HG03060 (cell line): Measurements from ENCODE around the gene WNT10A.

Source experiments
- ATAC-seq: cut with Tn5 transposase; IDR thresholded peaks from one replicate; pipeline ENCODE4 v1.9.1; 2021; ENCODE audit warnings: low read depth, moderate number of reproducible peaks; ENCODE audit not compliant: unreplicated experiment

The WNT10A gene

DNA sequence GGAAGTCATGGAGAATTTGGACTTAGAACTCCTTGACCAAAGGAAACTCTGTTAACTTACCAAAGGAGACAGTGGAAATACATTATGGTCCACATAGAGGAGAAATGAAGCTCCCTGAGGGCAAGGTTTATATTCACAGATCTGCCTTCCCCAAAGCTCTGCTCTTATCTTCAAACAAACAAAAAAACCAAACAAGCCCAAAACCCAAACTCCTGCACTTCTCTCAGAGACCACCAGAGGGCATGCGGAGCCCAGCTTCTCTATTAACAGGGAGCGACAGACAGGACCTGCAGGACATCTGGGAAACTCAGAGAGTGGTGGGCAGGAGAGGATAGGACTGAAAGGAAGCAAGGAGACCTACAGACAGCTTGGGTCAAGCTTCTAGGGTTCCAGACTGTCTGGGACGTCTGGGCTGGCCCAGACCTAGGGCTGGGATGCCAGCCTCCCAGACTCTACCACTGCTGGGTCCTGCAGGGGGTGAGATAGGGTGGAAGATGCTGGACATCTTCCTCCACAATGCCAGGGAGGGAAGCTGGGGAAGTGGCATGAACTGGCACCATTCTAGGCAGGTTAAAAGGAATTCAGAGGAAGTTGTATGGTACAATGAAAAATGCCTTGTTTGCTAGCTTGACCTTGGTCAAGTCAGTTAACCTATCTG, 4.0 kb upstream of the WNT10A start:
- no peak for ATAC-seq

GRCh38 chr2:218877331-218877730, 3.3 kb upstream of the WNT10A start:
- no peak for ATAC-seq

GRCh38 chr2:218877891-218878290, 2.8 kb upstream of the WNT10A start:
- no peak for ATAC-seq

- ATAC-seq: no peak
Measured at GRCh38 chr2:218878486-218878885, 2.2 kb upstream of the WNT10A start.

DNA sequence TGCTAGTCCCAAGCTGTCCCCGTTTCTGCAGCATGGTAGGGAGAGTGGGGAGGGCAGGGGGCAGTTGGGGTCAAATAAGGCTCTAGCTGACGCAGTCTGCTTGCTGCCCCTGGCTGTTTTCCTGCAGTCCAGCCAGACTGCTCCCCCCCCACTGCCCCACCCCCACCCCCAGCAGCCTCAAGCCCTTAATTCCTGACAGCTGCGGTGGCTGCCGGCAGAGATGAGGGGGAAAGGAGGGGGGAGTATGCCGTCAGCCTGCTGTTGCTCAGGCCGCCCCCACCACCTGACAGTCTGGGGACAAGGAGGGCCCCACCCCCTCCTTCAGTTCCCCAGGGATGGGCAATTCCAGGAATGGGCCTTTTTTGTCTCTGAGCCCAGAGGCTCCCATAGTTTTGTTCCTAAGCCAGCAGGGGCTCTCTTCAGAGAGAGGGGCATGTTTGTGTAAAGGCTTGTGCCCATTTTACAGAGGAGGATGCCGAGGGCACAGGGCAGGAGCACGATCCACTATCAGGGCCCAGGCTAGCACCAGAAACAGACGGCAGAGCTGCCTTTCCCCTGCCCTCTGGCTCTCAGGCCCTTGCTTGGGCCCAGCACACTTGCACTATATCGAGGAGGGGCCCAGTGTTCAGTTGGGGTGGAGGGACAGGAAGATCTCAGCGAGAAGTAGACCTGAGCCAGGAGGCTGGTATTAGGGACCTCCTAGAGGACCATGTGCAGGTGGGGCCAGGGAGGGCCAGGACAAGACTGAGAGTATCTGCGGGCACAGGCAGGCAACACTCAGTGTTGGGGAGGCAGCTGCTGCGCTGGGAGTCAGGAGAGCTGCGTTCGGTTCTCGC, 1.5 kb upstream of the WNT10A start:
- no peak for ATAC-seq

- ATAC-seq: no peak
Measured at GRCh38 chr2:218879776-218880101, 913 bp upstream of the WNT10A start.

DNA sequence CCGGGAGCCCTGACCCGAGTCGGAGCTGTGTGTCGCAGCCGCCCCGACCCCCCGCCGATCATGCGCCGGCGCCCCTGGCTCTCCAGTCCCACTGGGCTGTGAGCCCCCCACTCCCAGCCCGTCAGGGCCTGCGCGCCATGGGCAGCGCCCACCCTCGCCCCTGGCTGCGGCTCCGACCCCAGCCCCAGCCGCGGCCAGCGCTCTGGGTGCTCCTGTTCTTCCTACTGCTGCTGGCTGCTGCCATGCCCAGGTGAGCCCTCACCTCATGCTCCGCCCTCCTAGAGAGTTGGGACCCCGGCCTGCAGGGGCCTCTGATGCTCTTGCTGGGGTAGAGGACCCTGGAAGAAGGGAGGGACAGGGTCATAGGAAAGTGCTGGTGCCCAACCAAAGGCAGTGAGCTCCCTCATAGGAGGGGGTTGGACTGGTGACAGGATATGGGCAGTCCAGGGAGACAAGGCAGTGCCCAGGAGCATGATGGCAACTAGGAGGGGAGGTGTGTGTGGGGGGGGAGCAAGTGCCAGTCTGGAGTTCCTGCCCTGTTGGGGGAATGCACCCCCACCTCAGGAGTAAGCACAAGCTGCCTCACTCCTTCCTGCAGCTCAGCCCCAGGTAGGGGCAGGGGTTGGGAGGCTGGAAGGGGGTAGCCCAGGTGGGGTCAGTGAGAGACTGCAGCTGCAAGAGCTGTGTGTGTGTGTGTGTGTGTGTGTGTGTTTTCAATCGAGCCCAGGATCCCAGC, 375 bp downstream of the WNT10A start:
- ATAC-seq: no peak

DNA sequence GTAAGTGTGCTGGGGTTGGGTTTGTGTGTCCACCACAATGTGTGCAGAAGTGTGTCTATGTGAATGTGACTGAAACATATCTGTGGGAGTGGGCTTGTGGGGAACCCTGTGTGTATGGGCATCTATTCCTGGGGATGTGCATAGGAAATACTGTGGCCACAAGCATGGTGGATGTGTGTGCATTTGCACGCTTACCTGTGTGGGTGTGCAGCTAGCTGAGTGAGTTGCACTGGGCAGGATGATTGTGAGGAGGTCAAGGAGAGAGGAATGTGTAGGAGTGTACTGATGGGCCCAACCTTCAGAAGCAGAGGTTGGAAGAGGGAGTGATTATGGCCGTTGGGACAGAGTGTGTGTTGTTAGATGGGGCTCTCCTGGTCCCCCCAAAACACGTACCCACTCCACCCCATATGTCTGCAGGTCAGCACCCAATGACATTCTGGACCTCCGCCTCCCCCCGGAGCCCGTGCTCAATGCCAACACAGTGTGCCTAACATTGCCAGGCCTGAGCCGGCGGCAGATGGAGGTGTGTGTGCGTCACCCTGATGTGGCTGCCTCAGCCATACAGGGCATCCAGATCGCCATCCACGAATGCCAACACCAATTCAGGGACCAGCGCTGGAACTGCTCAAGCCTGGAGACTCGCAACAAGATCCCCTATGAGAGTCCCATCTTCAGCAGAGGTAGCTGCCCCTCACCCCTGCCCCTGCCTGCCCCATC, 1.2 kb downstream of the WNT10A start:
- ATAC-seq: no peak

DNA sequence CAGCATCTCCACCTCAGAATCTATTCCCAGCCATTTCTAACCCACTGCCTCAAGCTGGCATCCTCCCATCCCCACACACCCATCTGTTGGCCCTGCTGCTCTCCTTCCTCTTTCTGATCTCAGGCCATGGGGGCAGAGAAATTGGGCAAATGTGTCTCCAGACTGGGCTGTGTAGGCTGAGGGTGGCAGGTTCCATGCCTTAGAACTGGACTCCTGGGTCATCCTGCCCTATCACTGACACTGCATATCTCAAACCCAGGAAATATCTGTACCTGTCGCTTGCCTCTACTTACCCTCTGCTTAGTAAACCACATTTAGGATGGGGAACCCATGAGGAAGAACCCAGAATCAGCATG, 1.8 kb downstream of the WNT10A start:
- no peak for ATAC-seq

DNA sequence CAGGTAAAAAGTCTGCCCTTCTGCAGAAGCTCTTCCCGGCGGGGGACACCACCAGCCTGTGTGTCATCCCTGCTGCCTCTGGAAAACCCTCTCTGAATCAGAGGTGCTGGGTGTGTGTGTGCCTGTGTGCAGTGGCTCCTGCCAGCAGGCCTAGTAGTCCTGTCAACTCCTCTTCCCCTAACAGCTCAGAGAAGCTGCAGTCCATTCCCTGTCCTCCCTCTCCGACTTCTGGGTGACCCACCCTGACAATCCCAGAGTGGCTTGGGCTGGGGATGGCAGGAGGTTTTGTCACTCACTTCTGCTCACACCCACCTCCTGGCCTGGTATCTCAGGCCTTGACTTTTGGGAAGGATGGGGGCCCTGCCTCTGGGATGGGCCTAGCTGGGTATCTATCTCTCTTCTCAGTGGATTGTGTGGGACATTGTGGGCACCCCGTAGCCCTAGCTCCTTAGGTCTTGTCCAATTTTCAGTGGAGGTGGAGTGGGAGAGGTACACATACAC, 2.3 kb downstream of the WNT10A start:
- no peak for ATAC-seq

GRCh38 chr2:218883491-218884490, 3.1 kb downstream of the WNT10A start:
- no peak for ATAC-seq

DNA sequence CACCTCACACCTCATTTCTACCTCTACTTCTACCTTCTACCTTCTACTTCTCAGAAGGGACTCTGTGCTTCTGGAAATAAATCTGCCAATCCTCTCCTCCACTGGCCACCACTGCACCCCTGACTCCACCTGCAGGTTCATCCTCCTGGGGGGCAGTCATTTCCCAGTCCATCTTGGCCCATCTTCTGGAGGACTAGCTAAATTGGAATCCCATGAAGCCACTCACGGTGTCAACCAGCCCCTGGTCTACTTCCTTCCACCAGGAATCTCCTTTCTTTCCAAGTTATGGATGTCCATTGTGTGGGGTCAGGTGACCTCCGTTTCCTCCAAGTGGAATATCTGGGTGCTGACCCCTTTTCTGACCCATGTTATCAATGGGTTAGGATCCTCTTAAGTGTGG, 3.9 kb downstream of the WNT10A start:
- no peak for ATAC-seq

- ATAC-seq: peak; percentile 59
Measured at GRCh38 chr2:218885981-218886947, 5.6 kb downstream of the WNT10A start.

DNA sequence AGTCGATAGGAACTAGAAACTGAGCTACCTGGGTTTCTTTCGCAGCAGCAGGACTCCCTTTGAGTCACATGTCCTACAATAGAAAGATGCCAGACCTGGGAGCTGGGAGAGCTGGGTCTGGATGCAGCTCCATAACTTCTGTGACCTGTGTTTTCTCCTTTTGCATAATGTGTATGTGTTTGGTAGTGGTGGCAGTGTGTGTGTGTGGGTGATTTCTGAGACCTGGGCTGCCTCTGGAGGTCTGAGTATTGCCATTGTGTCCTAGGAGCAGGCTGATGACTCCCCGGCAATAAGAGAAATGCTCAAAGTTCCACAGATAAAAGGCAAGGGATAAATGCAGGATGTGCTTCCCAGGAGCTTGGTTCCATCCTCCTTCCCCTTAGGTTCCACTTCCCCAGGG, 6.4 kb downstream of the WNT10A start:
- no peak for ATAC-seq

DNA sequence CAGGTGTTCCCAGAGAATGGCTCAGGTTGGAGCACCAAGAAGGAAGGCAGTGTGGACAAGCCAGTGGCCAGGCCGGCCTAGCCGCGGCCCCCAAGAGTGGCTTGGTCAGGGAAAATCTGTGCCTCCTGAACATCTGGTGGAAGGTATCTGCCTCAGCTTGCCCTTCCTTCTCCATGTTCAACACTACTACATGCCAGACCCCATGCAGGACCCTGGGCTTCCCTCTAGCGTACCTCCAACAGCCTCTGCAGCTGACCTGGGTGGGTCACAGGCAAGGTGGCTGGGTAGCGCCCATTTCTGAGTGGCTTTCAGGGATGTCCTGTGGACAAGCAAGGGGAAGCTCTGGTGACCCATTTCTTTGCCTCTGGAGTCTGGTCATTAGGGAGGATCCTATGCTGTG, 7.7 kb downstream of the WNT10A start:
- ATAC-seq: no peak

- ATAC-seq: no peak
Measured at GRCh38 chr2:218889937-218890336, 9.3 kb downstream of the WNT10A start.

DNA sequence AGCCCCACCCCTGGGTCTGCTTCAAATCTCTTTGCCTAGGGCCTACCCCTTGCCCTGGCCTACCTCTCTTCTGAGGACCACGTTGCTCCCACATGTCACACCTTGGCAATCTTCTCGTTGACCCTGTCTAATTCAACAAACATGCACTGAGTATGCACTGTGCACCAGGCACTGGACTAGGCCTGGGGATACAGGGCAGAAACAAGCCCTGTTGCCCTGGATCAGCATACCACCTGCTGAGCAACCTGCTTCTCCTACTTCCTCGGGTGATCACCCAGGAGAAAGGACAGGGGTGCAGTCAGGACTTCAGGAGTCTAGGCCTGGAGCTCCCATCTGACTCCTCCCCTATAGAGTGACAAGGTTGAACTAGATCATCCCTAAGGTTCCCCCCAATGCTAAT, 9.7 kb downstream of the WNT10A start:
- ATAC-seq: no peak

- ATAC-seq: no peak
Measured at GRCh38 chr2:218891275-218892135, 10.9 kb downstream of the WNT10A start.
